ENCODE data around the gene POU3F1.

POU3F1 gene

GRCh38 chr1:38053416-38054091 lies 7.0 kb upstream of the POU3F1 start (continued):
- TF ChIP-seq ZBTB48 (tag by site-specific recombination; IDR thresholded peaks at IDR 0.05) = no peak
- no peak for TF ChIP-seq ZNF214 (tag by site-specific recombination; IDR thresholded peaks at IDR 0.05; ENCODE audit: borderline replicate concordance)
- TF ChIP-seq ZSCAN4 (tag by site-specific recombination; IDR thresholded peaks at IDR 0.05) = no peak
- no peak for TF ChIP-seq ZNF433 (tag by site-specific recombination; IDR thresholded peaks at IDR 0.05; ENCODE audit: low read depth)
- peak; percentile 26; the same call in 1 of the 2 replicates for TF ChIP-seq PRDM1 (tag by site-specific recombination; IDR thresholded peaks at IDR 0.05)
- peak; percentile 50; the same call in 1 of the 2 replicates for TF ChIP-seq ZNF629 (tag by site-specific recombination; IDR thresholded peaks at IDR 0.05)
- TF ChIP-seq PRDM4 (tag by site-specific recombination; IDR thresholded peaks at IDR 0.05) = no peak
- no peak for TF ChIP-seq KLF16 (tag by site-specific recombination; IDR thresholded peaks at IDR 0.05)
- TF ChIP-seq ZNF112 (tag by site-specific recombination; IDR thresholded peaks at IDR 0.05) = no peak
- peak; percentile 40; the same call in 1 of the 2 replicates for TF ChIP-seq ZBTB17 (tag by site-specific recombination; IDR thresholded peaks at IDR 0.05)
- 0 out of 2 replicates have a peak, but pooled peaks have one; percentile 23 for TF ChIP-seq ZNF366 (tag by site-specific recombination; conservative IDR thresholded peaks at IDR 0.05)
- TF ChIP-seq ZNF623 (tag by site-specific recombination; IDR thresholded peaks at IDR 0.05) = no peak
- TF ChIP-seq ZNF18 (tag by site-specific recombination; IDR thresholded peaks at IDR 0.05) = 0 out of 2 replicates have a peak, but pooled peaks have one; percentile 17
- TF ChIP-seq EGR2 (tag by site-specific recombination; IDR thresholded peaks at IDR 0.05; ENCODE audit: low read depth) = peak; percentile 83
- TF ChIP-seq PRDM10 (tag by site-specific recombination; IDR thresholded peaks at IDR 0.05) = no peak; the same call in 1 of the 2 replicates
- TF ChIP-seq ZNF529 (tag by site-specific recombination; IDR thresholded peaks at IDR 0.05; ENCODE audit: insufficient replicate concordance) = no peak
- TF ChIP-seq ZNF394 (tag by site-specific recombination; IDR thresholded peaks at IDR 0.05; ENCODE audit: borderline replicate concordance) = peak; percentile 76
- peak; percentile 53; the same call in 1 of the 2 replicates for TF ChIP-seq MZF1 (tag by site-specific recombination; IDR thresholded peaks at IDR 0.05; ENCODE audit: borderline replicate concordance)
